GM12878 (cell line): ENCODE results near the gene ELL. TPM values are rescaled to one million over a fixed set of nuclear protein-coding genes. Genes with fewer than 3 reads are reported as not detected.

ENCODE experiments used
- BCLAF1 ChIP-seq: fragments of 450-650 bp; IDR thresholded peaks from 2 replicates; pipeline ENCODE4 v1.6.1; 2017; ENCODE audit warnings: antibody characterized with exemption, mild to moderate bottlenecking, moderate library complexity
- CEBPZ ChIP-seq: fragments of 150-350 bp; IDR thresholded peaks from 2 replicates; pipeline ENCODE4 v1.6.1; 2016; ENCODE audit warnings: low read depth, low read length
- CHD1 ChIP-seq: IDR thresholded peaks from 2 replicates; pipeline ENCODE4 v1.6.1; 2012; ENCODE audit warnings: low read depth, low read length, improper control_type of control experiment
- HDAC6 ChIP-seq: fragments of 200-600 bp; sonication (generic); IDR thresholded peaks from one replicate; pipeline ENCODE4 v1.8.0; 2017; ENCODE audit warnings: antibody characterized with exemption; ENCODE audit not compliant: unreplicated experiment
- SPI1 ChIP-seq: IDR thresholded peaks from 2 replicates; pipeline ENCODE4 v1.6.1; 2011; ENCODE audit warnings: low read depth, mild to moderate bottlenecking, low read length, moderate library complexity, borderline replicate concordance; ENCODE audit not compliant: insufficient read depth
- ZBTB4 ChIP-seq: fragments of 450-650 bp; formaldehyde crosslinking; IDR thresholded peaks from 2 replicates; pipeline ENCODE4 v1.4.0; 2022; ENCODE audit warnings: mild to moderate bottlenecking, moderate library complexity
- ZNF207 ChIP-seq: fragments of 450-650 bp; IDR thresholded peaks from 2 replicates; pipeline ENCODE4 v1.6.1; 2014; ENCODE audit warnings: antibody characterized with exemption, mild to moderate bottlenecking, borderline replicate concordance
- ZSCAN29 ChIP-seq: fragments of 450-650 bp; IDR thresholded peaks from 2 replicates; pipeline ENCODE4 v1.6.1; 2017; ENCODE audit warnings: mild to moderate bottlenecking, moderate library complexity
- polyA plus RNA-seq, 11 experiments: library from polyadenylated mRNA; depleted of rRNA in 4 of 11; unstranded in 6 of 11; stranded (reverse) in 5 of 11; fragments of >200 nt; fragmentation: Nextera tagmentation in 4 of 11; fragmentation: Illumina TruSeq in 1 of 11; extraction: Ambion mirVana in 4 of 11; extraction: Trizol in 1 of 11; gene quantifications; 1 replicate in 1 of 11; 2 replicates in 10 of 11; pipeline versions ENCODE4 v1.2.1 to v1.2.3, GENCODE V29; 2011 to 2016; ENCODE audit warnings: inconsistent platforms in 2 of 11, missing spikeins in 2 of 11, low read depth in 1 of 11
- total RNA-seq, 4 experiments: library from RNA; depleted of rRNA in 3 of 4; stranded (reverse); fragments of >200 nt in 3 of 4; fragmentation: Illumina TruSeq in 1 of 4; extraction: Trizol in 1 of 4; gene quantifications; 2 replicates each; pipeline versions ENCODE4 v1.2.1 to v1.2.3, GENCODE V29; 2013 to 2021
- TF ChIP-seq, protein P1 (sequence below): fragments of 450-650 bp; conservative IDR thresholded peaks from 2 replicates; pipeline ENCODE4 v1.6.1; 2017; ENCODE audit warnings: mild to moderate bottlenecking, moderate library complexity
- TF ChIP-seq, protein P2 (sequence below): IDR thresholded peaks from 2 replicates; pipeline ENCODE4 v1.6.1; 2012; ENCODE audit warnings: improper control_type of control experiment, low read depth, low read length; ENCODE audit not compliant: insufficient replicate concordance

The ELL gene
- total and polyA plus RNA-seq, 10 of the 15 experiments (the other 5 are each of a cell fraction or from before 2014, with no cell fraction given): 0.91 to 25.0 (median 9.1) TPM

DNA sequence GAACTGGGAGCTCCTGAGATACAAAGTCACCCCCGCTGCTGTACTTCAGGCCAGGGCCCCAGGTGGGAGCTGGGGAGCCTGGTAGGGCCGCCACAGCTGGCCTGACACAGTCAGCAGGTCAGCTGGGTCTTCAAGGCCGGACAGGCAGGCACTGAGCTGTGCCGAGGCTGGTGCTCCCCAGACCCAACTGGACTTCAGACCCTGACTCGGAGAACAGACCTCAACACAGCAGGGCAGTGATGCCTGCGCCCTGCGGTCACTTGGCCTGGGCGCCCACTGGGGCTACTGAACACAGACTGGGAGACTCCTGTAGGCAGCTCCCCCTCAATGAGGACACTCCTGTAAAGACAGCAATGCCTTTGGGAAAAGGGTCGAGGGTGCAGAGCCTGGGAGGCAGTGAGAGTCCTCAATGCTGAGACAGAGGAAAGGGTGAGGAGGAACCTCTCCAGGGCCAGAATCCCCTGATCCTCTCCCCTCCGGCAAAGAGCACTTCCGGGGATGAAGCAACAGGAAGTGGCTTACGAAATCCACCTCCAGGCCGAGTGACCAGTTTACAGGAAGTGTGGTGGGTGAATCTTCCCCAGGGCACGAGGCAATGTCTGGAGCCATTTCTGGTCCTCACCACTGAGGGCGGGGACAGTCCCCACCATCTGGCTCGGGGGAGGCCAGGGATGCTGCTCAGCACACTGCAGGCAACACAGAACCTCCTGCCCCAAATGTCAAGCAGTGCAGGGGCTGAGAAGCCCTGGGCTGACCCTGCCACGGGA lies 43.1 kb downstream of the ELL start (continued):
- peak; percentile 74 for TF ChIP-seq SPI1
- no peak for TF ChIP-seq CEBPZ
- no peak for TF ChIP-seq ZNF207
- TF ChIP-seq, protein P1, sequence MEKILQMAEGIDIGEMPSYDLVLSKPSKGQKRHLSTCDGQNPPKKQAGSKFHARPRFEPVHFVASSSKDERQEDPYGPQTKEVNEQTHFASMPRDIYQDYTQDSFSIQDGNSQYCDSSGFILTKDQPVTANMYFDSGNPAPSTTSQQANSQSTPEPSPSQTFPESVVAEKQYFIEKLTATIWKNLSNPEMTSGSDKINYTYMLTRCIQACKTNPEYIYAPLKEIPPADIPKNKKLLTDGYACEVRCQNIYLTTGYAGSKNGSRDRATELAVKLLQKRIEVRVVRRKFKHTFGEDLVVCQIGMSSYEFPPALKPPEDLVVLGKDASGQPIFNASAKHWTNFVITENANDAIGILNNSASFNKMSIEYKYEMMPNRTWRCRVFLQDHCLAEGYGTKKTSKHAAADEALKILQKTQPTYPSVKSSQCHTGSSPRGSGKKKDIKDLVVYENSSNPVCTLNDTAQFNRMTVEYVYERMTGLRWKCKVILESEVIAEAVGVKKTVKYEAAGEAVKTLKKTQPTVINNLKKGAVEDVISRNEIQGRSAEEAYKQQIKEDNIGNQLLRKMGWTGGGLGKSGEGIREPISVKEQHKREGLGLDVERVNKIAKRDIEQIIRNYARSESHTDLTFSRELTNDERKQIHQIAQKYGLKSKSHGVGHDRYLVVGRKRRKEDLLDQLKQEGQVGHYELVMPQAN: no peak
- TF ChIP-seq, protein P2, sequence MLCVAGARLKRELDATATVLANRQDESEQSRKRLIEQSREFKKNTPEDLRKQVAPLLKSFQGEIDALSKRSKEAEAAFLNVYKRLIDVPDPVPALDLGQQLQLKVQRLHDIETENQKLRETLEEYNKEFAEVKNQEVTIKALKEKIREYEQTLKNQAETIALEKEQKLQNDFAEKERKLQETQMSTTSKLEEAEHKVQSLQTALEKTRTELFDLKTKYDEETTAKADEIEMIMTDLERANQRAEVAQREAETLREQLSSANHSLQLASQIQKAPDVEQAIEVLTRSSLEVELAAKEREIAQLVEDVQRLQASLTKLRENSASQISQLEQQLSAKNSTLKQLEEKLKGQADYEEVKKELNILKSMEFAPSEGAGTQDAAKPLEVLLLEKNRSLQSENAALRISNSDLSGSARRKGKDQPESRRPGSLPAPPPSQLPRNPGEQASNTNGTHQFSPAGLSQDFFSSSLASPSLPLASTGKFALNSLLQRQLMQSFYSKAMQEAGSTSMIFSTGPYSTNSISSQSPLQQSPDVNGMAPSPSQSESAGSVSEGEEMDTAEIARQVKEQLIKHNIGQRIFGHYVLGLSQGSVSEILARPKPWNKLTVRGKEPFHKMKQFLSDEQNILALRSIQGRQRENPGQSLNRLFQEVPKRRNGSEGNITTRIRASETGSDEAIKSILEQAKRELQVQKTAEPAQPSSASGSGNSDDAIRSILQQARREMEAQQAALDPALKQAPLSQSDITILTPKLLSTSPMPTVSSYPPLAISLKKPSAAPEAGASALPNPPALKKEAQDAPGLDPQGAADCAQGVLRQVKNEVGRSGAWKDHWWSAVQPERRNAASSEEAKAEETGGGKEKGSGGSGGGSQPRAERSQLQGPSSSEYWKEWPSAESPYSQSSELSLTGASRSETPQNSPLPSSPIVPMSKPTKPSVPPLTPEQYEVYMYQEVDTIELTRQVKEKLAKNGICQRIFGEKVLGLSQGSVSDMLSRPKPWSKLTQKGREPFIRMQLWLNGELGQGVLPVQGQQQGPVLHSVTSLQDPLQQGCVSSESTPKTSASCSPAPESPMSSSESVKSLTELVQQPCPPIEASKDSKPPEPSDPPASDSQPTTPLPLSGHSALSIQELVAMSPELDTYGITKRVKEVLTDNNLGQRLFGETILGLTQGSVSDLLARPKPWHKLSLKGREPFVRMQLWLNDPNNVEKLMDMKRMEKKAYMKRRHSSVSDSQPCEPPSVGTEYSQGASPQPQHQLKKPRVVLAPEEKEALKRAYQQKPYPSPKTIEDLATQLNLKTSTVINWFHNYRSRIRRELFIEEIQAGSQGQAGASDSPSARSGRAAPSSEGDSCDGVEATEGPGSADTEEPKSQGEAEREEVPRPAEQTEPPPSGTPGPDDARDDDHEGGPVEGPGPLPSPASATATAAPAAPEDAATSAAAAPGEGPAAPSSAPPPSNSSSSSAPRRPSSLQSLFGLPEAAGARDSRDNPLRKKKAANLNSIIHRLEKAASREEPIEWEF: no peak
- no peak for TF ChIP-seq HDAC6
- TF ChIP-seq BCLAF1: no peak
- no peak for TF ChIP-seq CHD1
- TF ChIP-seq ZSCAN29: no peak
- TF ChIP-seq ZBTB4: no peak
